ENCODE data around the gene UBAC2.

- no peak for TF ChIP-seq CTCF (conservative IDR thresholded peaks at IDR 0.05; ENCODE audit: low read depth, low read length)
- TF ChIP-seq POLR2A (IDR thresholded peaks at IDR 0.05; ENCODE audit: low read depth, low read length) = no peak
- TF ChIP-seq RCOR1 (IDR thresholded peaks at IDR 0.05; ENCODE audit: insufficient replicate concordance, low read length) = no peak
- no peak for TF ChIP-seq NFE2L2 (IDR thresholded peaks at IDR 0.05; ENCODE audit: low read depth, low read length)
- no peak for TF ChIP-seq MAZ (IDR thresholded peaks at IDR 0.05; ENCODE audit: borderline replicate concordance, low read depth, low read length)
- no peak for TF ChIP-seq MXI1 (IDR thresholded peaks at IDR 0.05; ENCODE audit: borderline replicate concordance, low read depth, low read length)
- TF ChIP-seq RFX5 (IDR thresholded peaks at IDR 0.05; ENCODE audit: low read depth, low read length) = no peak
Measured at GRCh38 chr13:99237981-99238662, 37.5 kb downstream of the UBAC2 start.

Data from IMR-90 (cell line).